Naive B cell (primary cell): ENCODE data around the gene EP400. TPM values are rescaled to one million over a fixed set of nuclear protein-coding genes. Genes with fewer than 3 reads are reported as not detected.
"Not testable (repeated sequence)": the region's sequence is repeated elsewhere in the genome, so short reads cannot be mapped to it uniquely, and the experiment has no call there.

Experiments
- ATAC-seq, 2 donors: fragments of 150-1000 bp; cut with Tn5 transposase; 2 replicates each; pipeline ENCODE4 v1.10.0; 2021; ENCODE audit warnings: low read depth in 2 of 2, mild to moderate bottlenecking in 2 of 2, moderate library complexity in 2 of 2
- DNase-seq: peaks from one replicate; pipeline ENCODE4 v3.0.0; 2022
- H3K27ac Mint-ChIP-seq, 6 donors: one replicate each; pipeline ENCODE4 v1.8.0; 2020 to 2022; ENCODE audit warnings: mild to moderate bottlenecking in 6 of 6, mixed read lengths in 6 of 6, moderate library complexity in 5 of 6, inconsistent platforms in 2 of 6
- H3K27me3 Mint-ChIP-seq, 3 donors: one replicate each; pipeline ENCODE4 v1.8.0; 2021 to 2022; ENCODE audit warnings: mixed read lengths in 3 of 3, mild to moderate bottlenecking in 1 of 3
- H3K36me3 Mint-ChIP-seq, 2 donors: one replicate each; pipeline ENCODE4 v1.8.0; 2020 to 2022; ENCODE audit warnings: mixed read lengths in 2 of 2, inconsistent platforms in 1 of 2, mild to moderate bottlenecking in 1 of 2
- H3K4me1 Mint-ChIP-seq, 3 donors: one replicate each; pipeline ENCODE4 v1.8.0; 2020 to 2022; ENCODE audit warnings: mixed read lengths in 3 of 3, inconsistent platforms in 1 of 3, mild to moderate bottlenecking in 1 of 3, moderate library complexity in 1 of 3
- H3K4me3 Mint-ChIP-seq, 8 donors: one replicate each; pipeline ENCODE4 v1.8.0; 2020 to 2022; ENCODE audit warnings: mild to moderate bottlenecking in 8 of 8, mixed read lengths in 8 of 8, moderate library complexity in 8 of 8, inconsistent platforms in 2 of 8
- H3K9me3 Mint-ChIP-seq, 7 donors: one replicate each; pipeline ENCODE4 v1.8.0; 2020 to 2022; ENCODE audit warnings: mixed read lengths in 7 of 7, mild to moderate bottlenecking in 5 of 7, inconsistent platforms in 2 of 7, moderate library complexity in 1 of 7
- polyA plus RNA-seq, 6 donors: library from polyadenylated mRNA; unstranded; fragments of 300-500 nt; fragmentation: Illumina TruSeq; gene quantifications; one replicate each; pipeline ENCODE4 v1.2.3, GENCODE V29; 2021; ENCODE audit warnings: low read depth in 6 of 6

Gene EP400
- polyA plus RNA-seq, 6 donors from 2014 or later, result 5.8 to 11.7 (median 6.4) TPM

DNA sequence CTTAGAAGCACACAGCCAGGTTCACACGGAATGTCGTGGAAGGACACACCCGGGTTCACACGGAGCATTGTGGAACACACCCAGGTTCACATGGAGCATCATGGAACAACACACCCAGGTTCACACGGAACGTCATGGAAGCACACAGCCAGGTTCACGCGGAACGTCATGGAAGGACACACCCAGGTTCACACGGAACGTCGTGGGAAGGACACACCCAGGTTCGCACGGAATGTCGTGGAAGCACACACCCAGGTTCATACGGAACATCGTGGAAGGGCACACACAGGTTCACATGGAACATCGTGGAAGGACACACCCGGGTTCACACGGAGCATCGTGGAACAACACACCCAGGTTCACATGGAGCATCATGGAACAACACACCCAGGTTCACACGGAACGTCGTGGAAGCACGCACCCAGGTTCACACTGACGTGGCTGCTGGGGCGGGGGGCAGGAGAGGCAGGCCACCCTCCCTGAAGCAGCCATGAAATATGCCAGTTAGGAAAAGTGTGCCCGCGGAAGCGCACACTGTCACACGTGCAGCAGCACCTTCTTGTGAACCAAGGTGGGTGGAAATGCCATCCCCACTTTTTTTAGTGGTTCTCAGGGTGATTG, 86.4 kb downstream of the EP400 start:
- Mint-ChIP-seq H3K27ac (peak overlapping the region in 2 of 6 donors; percentile 27 to 90), H3K9me3 (no peaks in the 10 kb centered on the region), H3K4me1 (peaks cover 0 to 6% (median 0%) of the 10 kb centered on the region in 3 donors), H3K27me3 (no peaks in the 10 kb centered on the region), H3K36me3 (peaks cover 37 to 58% of the 10 kb centered on the region in 2 donors), H3K4me3 (no peak overlapping the region)
- ATAC-seq (no peak), DNase-seq (no peak)

DNA sequence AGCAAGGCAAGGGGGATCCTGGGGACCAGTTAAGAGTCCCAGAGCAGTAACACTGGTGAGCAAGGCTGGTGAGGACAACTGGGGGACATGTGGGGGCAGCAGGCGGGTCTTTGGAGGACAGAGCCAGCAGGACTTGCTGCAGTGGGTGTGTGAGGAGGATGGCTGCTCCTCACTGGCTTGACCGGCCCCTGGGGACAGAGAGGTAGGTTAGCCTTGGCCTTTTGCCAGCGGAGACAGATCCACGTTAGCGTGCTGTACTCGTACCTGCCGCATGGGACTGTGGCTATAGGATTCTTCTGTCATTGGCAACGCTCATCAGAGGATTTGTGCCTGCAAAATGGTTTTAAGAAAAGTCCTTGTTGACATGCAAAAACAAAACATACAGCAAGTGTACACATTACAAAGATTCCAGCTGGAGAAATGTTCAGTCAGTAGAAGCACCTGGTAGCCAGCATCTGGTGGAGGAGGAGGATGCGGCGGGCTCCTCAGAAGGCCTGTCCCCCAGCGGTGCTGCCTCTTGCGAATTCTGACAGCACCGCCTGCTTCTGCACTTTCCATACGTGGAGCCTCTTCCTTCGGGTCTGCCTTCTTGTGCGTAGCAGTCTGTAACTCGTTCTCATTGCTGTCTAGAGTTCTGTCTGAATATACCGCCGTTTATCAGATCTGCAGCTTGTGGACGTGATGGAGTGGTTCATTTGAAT, 91.3 kb downstream of the EP400 start:
- no peak for ATAC-seq
- no peaks in the 10 kb centered on the region for H3K9me3 Mint-ChIP-seq
- peak overlapping the region in 2 of 6 donors; percentile 34 to 81 for H3K27ac Mint-ChIP-seq
- H3K36me3 Mint-ChIP-seq, result peaks cover 16 to 43% of the 10 kb centered on the region in 2 donors
- H3K27me3 Mint-ChIP-seq, result no peaks in the 10 kb centered on the region
- DNase-seq, result no peak
- no peak overlapping the region for H3K4me3 Mint-ChIP-seq
- peaks cover 0 to 7% (median 7%) of the 10 kb centered on the region in 3 donors for H3K4me1 Mint-ChIP-seq

DNA sequence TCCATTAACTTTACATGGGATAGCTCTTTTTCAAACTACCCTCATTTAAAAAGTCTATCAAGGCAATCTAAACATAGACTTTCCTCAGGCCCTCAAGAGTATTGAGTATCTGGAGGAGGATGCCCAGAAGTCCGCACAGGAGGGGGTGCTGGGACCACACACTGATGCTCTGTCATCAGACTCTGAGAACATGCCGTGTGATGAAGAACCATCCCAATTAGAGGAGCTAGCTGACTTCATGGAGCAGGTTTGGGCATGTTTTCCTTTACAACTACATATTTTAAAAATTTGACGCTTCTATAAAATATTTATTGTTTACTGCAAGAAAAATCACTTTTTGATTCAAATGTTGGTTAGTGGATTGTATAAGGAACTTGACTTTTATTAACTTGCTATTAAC, 93.5 kb downstream of the EP400 start:
- DNase-seq (no peak), ATAC-seq (no peak)
- Mint-ChIP-seq H3K9me3 (no peaks in the 10 kb centered on the region), H3K36me3 (peaks cover 26 to 43% of the 10 kb centered on the region in 2 donors), H3K4me1 (peaks cover 0 to 7% (median 7%) of the 10 kb centered on the region in 3 donors), H3K27me3 (no peaks in the 10 kb centered on the region), H3K27ac (peak overlapping the region in 1 of 6 donors; percentile 54), H3K4me3 (no peak overlapping the region)

DNA sequence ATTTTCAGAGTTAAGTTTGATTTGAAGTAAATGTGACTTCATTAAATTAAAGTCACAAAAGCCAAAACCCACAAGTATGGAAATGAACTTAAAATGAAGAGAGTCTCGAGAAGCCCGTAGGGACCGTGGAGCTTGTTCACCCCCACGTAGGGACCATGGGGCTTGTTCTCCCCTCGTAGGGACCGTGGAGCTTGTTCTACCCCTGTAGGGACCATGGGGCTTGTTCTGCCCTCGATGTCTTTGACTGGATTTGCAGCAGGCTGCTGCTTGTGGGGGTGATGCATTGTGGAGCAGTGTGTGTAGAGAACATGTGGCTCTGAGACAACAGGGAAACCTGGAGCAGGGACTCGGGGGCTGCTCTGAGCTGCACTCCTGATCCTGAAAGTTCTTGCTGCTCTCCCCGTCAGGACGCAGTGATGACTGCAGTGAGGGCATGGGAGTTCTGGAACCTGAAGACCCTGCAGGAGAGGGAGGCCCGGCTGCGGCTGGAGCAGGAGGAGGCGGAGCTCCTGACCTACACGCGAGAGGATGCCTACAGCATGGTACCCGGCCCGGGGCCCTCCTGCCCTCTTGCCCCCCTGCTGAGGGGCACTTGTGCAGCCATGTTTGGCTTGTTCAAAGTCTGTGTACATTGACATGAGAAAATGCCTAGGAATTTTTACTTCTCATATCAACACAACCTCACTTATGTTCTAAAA, 94.2 kb downstream of the EP400 start:
- DNase-seq (no peak), ATAC-seq (no peak)
- Mint-ChIP-seq H3K4me1 (peaks cover under 1 to 7% (median 7%) of the 10 kb centered on the region in 3 donors), H3K4me3 (peak overlapping the region in 1 of 8 donors; percentile 70), H3K27ac (peak overlapping the region in 1 of 6 donors; percentile 85), H3K36me3 (peaks cover 26 to 38% of the 10 kb centered on the region in 2 donors), H3K27me3 (no peaks in the 10 kb centered on the region), H3K9me3 (no peaks in the 10 kb centered on the region)

DNA sequence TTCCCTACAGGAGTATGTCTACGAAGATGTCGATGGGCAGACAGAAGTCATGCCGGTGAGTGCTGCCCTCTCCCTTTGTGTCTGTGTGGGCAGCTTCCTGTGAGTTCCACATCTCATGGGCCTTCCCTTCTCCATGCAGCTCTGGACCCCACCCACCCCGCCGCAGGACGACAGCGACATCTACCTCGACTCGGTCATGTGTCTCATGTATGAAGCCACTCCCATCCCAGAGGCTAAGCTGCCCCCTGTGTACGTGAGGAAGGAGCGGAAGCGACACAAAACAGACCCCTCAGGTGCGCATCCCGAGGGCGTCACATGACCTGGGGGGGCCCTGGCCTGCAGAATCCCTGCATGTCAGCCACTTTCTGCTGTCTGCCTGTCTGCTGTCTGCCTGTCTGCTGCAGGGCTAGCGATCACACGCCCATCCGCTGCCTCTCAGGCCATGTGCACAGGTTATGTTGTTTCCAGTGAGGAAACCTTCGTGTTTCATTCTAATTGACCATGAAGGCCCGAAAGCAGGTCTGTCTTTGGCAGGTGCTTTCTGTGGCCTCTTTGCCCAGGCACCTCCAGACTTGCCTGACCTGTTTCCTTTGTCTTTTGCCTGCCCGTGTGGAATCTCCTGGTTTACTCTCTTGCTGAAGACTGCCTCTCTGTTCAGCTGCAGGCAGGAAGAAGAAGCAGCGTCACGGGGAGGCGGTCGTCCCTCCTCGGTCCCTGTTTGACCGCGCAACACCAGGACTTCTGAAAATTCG, 95.1 kb downstream of the EP400 start:
- H3K4me1 Mint-ChIP-seq, result peaks cover 7 to 11% (median 7%) of the 10 kb centered on the region in 3 donors
- H3K27ac Mint-ChIP-seq, result no peak overlapping the region
- no peaks in the 10 kb centered on the region for H3K27me3 Mint-ChIP-seq
- no peak for ATAC-seq
- H3K36me3 Mint-ChIP-seq, result peaks cover 34 to 41% of the 10 kb centered on the region in 2 donors
- H3K4me3 Mint-ChIP-seq, result no peak overlapping the region
- H3K9me3 Mint-ChIP-seq, result no peaks in the 10 kb centered on the region
- DNase-seq, result no peak

DNA sequence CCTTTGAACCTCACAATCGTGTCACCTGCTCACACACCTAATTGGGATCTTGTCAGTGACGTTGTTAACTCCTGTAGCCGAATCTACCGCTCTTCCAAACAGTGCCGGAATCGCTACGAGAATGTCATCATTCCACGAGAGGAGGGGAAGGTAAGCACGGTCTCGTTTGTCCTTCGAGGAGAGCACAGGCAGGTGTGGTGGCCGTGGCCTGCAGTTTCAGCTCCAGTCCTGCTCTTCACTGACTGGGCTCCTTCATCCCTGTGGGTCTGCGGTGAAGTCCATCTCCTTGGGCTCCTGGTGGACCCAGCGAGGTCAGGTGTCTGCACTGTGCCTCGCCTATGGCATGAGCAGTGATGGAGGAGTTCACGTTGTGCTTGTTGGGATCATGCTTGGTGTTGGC, 96.0 kb downstream of the EP400 start:
- no peak for ATAC-seq
- Mint-ChIP-seq H3K4me3 (no peak overlapping the region), H3K27me3 (no peaks in the 10 kb centered on the region), H3K27ac (peak overlapping the region in 1 of 6 donors; percentile 69), H3K36me3 (peaks cover 37 to 44% of the 10 kb centered on the region in 2 donors), H3K9me3 (no peaks in the 10 kb centered on the region), H3K4me1 (peaks cover 7 to 8% (median 7%) of the 10 kb centered on the region in 3 donors)
- DNase-seq, result no peak

DNA sequence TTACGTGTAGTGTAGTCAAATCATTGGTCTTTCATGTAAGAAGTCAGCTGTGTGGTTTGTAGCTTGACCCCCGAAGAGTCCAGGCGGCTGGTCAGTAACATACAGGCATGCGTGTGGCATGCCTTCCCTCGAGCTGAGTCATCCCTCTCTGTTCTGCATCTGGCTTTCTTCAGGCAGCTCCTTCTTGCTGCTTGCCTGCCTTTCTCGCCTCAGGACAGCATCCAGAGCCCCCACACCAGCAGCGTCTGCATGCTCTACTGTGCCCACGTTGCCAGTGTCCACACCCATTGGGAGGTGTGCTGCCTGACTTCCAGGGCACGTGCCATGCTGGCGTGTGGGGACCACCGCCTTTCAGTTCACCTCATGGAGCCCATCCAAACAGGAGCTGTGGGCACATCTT, 96.8 kb downstream of the EP400 start:
- Mint-ChIP-seq H3K27ac (peak overlapping the region in 1 of 6 donors; percentile 38), H3K4me3 (no peak overlapping the region), H3K9me3 (no peaks in the 10 kb centered on the region), H3K36me3 (peaks cover 45 to 51% of the 10 kb centered on the region in 2 donors), H3K27me3 (no peaks in the 10 kb centered on the region), H3K4me1 (peaks cover 7% of the 10 kb centered on the region in 3 donors)
- no peak for ATAC-seq
- DNase-seq, result no peak

DNA sequence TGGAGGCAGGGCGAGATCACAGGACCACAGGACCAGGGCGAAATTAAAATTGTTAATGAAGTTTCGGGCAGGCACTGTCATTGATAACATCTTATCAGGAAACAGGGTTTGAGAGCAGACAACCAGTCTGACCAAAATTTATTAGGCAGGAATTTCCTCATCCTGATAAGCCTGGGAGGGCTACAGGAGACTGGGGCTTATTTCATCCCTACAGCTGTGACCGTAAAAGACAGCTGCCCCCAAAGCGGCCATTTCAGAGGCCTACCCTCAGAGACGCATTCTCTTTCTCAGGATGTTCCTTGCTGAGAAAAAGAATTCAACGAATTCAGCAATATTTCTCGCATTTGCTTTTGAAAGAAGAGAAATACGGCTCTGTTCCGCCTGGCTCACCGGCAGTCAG, 97.9 kb downstream of the EP400 start:
- ATAC-seq, DNase-seq, H3K4me1 Mint-ChIP-seq, H3K27ac Mint-ChIP-seq, H3K4me3 Mint-ChIP-seq, H3K9me3 Mint-ChIP-seq, H3K27me3 Mint-ChIP-seq: not testable (repeated sequence)
- H3K36me3 Mint-ChIP-seq, result peaks cover 46 to 52% of the 10 kb centered on the region in 2 donors

DNA sequence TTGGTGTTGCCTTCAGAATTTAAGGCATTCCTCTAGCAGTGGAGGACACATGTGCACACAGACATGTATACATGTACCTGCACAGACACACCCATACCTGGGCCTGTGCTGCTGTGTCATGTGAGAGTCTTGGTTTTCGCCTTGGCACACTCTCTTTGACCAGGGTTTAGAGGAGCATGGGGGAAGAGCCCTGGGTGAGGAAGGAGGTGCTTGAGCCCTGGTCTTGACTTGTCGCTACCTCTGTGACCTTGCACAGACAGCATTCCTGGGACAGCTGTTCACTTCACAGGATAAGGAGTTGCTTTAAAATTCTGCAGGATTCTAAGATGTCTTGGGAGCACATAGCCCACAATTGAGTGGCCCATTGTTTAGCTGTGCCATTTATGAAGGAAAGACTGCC, 99.7 kb downstream of the EP400 start:
- ATAC-seq, result no peak
- Mint-ChIP-seq H3K9me3 (no peaks in the 10 kb centered on the region), H3K4me1 (peaks cover 4 to 13% (median 11%) of the 10 kb centered on the region in 3 donors), H3K27me3 (no peaks in the 10 kb centered on the region), H3K27ac (peak overlapping the region in 1 of 6 donors; percentile 79), H3K4me3 (no peak overlapping the region), H3K36me3 (peaks cover 40 to 53% of the 10 kb centered on the region in 2 donors)
- DNase-seq, result no peak

DNA sequence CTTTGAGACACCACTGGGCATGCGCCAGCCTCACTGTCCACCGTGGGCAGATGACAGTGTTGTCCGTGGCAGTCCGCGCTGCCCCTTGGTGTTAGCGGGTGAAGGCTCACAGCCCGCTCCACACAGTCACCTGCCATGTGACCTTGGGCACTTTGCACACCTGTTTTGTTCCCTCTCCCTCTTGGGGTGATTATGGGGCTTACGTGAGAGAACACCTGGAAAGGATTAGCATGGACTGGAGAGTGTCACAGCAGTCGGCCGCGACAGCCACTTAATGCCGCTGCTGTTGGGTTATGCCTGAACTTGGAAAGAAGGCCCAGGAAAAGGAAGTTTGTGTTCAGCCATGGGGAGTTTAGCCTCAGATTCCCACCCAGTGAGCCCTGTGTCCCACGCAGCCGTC, 100.1 kb downstream of the EP400 start:
- Mint-ChIP-seq H3K4me1 (peaks cover 6 to 13% (median 13%) of the 10 kb centered on the region in 3 donors), H3K27me3 (no peaks in the 10 kb centered on the region), H3K27ac (peak overlapping the region in 2 of 6 donors; percentile 47 to 74)

DNA sequence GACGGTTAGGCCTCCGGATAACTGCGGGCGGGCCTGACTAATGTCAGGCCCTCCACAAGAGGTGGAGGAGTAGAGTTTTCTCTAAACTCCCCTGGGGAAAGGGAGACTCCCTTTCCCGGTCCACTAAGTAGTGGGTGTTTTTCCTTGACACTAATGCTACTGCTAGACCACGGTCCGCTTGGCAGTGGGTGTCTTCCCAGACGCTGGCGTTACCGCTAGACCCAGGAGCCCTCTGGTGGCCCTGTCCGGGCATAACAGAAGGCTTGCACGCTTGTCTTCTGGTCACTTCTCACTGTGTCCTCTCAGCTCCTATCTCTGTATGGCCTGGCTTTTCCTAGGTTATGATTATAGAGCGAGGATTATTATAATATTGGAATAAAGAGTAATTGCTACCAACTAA, 102.0 kb downstream of the EP400 start:
- Mint-ChIP-seq H3K36me3 (peaks cover 31 to 42% of the 10 kb centered on the region in 2 donors), H3K4me1 (peaks cover 23 to 31% (median 30%) of the 10 kb centered on the region in 3 donors), H3K27ac (peak overlapping the region in 1 of 6 donors; percentile 27)
- DNase-seq, H3K9me3 Mint-ChIP-seq, H3K4me3 Mint-ChIP-seq, ATAC-seq, H3K27me3 Mint-ChIP-seq: not testable (repeated sequence)

More for the DNA sequence above, 100.1 kb downstream of the EP400 start:
- H3K4me3 Mint-ChIP-seq, result no peak overlapping the region
- DNase-seq, result no peak
- no peaks in the 10 kb centered on the region for H3K9me3 Mint-ChIP-seq
- no peak for ATAC-seq
- H3K36me3 Mint-ChIP-seq, result peaks cover 40 to 56% of the 10 kb centered on the region in 2 donors

DNA sequence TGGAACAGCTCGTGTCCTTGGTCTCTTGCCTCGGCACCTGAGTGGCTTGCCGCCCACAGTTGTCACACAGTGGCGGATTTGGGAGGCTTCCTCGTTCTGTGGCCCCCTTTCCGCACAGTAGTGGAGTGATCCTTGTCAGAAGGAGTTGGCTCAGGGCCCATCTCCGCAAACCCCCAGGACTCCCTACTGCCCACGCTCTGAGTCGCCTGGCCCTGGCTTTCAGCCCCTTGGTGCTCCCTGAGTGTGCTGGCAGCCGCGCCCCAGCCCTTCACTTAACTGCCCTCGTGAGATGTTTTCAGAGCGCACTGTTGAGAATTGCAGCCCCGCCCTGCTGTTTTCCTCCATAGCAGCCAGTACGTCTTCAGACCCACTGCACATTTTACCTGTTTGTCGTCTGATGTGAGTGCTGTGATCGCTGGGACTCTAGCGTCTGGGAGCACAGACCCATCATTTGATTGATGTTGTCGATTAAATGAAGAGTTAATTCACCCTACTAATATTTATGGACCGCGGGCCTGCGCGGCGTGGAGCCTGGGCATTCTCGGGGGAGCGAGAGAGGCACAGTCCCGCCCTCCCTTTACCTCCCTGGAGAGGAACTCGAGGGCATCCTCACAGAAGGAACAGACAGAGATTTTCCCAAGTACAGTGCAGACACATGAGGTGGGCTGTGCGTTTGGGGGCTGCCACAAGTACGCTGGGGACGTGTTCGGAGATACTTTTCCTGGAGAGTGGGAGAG, 102.6 kb downstream of the EP400 start:
- DNase-seq (no peak), ATAC-seq (no peak)
- peak overlapping the region in 1 of 6 donors; percentile 63 for H3K27ac Mint-ChIP-seq
- no peaks in the 10 kb centered on the region for H3K9me3 Mint-ChIP-seq
- peak overlapping the region in 1 of 8 donors; percentile 41 for H3K4me3 Mint-ChIP-seq
- peaks cover 29 to 38% (median 36%) of the 10 kb centered on the region in 3 donors for H3K4me1 Mint-ChIP-seq
- no peaks in the 10 kb centered on the region for H3K27me3 Mint-ChIP-seq
- H3K36me3 Mint-ChIP-seq, result peaks cover 26 to 40% of the 10 kb centered on the region in 2 donors
